ENCODE results near the gene RPRD1B. TPM values are rescaled to one million over a fixed set of nuclear protein-coding genes. Genes with fewer than 3 reads are reported as not detected.
A peak's percentile ranks its signal among the peaks of the same experiment; 100 is the strongest.

Gene RPRD1B
- total and polyA plus RNA-seq, 8 donors, result 25.7 to 50.9 (median 47.4) TPM

DNA sequence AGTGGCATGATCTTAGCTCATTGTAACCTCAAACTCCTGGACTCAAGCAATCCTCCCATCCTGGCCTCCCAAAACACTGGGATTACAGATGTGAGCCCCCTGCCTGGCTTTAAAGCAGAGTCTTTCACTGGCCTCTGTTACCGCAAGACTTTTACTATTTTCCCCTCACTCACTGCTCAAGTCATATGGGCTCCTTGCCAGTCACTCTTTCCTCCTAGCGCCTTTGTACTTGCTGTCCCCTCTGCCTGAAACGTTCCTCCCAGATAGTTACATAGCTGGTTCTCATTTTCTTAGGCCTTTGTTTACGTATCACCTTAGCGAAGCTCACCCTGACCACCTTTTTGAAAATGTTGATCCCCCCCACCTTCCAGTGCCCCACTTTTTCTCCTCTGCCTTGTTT lies 29.3 kb downstream of the RPRD1B start:
- intact Hi-C loops (cut with DNase I), result no loop called here
- H3K36me3 ChIP-seq, result peaks cover 0 to 96% of the 10 kb centered on the region in 2 donors
- H3K27me3 ChIP-seq, result no peaks in the 10 kb centered on the region
- no peak overlapping the region for H3K4me3 ChIP-seq
- peaks cover 0 to 6% of the 10 kb centered on the region in 2 donors for H3K4me1 ChIP-seq
- DNase-seq, result peak in 1 of 4 donors; percentile 37
- no peak for ATAC-seq
- no peaks in the 10 kb centered on the region for H3K9me3 ChIP-seq
- H3K27ac ChIP-seq, result no peak overlapping the region
- TF ChIP-seq, protein P1, sequence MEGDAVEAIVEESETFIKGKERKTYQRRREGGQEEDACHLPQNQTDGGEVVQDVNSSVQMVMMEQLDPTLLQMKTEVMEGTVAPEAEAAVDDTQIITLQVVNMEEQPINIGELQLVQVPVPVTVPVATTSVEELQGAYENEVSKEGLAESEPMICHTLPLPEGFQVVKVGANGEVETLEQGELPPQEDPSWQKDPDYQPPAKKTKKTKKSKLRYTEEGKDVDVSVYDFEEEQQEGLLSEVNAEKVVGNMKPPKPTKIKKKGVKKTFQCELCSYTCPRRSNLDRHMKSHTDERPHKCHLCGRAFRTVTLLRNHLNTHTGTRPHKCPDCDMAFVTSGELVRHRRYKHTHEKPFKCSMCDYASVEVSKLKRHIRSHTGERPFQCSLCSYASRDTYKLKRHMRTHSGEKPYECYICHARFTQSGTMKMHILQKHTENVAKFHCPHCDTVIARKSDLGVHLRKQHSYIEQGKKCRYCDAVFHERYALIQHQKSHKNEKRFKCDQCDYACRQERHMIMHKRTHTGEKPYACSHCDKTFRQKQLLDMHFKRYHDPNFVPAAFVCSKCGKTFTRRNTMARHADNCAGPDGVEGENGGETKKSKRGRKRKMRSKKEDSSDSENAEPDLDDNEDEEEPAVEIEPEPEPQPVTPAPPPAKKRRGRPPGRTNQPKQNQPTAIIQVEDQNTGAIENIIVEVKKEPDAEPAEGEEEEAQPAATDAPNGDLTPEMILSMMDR (IDR thresholded peaks at IDR 0.05), result no peak

DNA sequence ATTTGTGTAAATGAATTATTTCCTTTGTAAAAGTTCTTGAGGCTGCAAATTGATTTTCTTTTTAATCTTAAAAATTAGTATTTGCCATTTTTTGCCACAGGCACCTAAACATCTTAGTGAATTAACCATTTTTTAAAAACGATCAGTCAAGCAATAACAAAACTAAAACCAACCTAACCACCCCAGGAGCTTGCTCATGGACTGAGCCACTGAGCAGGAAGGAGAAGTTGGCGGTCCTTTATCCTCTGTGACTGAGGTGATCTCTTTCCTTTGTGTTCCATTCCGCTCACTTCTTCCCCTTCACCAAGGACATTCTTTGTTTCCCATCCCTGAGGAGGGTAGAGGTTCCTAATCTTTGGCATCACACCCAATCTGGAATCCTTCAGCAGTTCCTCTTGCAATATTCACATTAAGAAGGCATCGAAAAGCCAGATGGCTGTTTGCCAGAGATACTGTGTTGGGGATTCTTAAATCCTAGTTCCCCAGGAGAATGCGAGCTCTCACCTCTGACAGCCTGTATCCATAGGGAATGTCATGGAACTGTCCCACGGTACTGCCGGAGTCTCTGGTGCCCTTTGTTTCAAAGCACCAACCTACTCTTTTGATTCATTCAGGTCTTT lies 30.5 kb downstream of the RPRD1B start:
- H3K4me3 ChIP-seq, result no peak overlapping the region
- intact Hi-C loops (cut with DNase I), result no loop called here
- peaks cover 0 to 6% of the 10 kb centered on the region in 2 donors for H3K4me1 ChIP-seq
- H3K36me3 ChIP-seq, result peaks cover 0 to 96% of the 10 kb centered on the region in 2 donors
- H3K9me3 ChIP-seq, result no peaks in the 10 kb centered on the region
- ATAC-seq, result no peak
- H3K27me3 ChIP-seq, result no peaks in the 10 kb centered on the region
- DNase-seq, result peak in 1 of 4 donors; percentile 29
- TF ChIP-seq, protein P1 (IDR thresholded peaks at IDR 0.05), result no peak
- no peak overlapping the region for H3K27ac ChIP-seq

DNA sequence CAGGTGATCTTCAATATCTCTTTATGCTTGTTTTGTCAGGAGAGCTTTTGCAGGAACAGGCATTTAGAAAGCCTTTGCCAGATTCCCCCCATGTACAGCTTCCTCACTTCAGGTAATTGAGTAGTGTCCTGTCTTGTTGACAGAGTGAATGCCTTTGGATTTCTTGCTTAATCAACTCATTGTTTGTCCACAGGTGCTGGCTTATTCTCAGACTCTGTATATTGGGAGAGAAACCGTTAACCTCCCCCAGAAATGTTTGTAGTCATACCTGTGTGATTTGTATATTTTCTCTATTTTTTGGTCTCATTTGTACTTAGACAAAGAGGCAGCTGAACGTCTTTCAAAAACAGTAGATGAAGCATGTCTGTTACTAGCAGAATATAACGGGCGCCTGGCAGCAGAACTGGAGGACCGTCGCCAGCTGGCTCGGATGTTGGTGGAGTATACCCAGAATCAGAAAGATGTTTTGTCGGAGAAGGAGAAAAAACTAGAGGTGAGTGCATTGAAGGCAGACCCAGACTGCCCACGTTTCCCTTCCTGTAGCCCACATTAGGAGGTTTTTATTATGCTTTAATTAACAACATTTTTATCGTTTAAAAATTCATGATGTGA lies 32.3 kb downstream of the RPRD1B start:
- intact Hi-C loops (cut with DNase I), result no loop called here
- ATAC-seq, result no peak
- Histone ChIP-seq H3K9me3 (no peaks in the 10 kb centered on the region), H3K27ac (no peak overlapping the region), H3K4me3 (no peak overlapping the region), H3K27me3 (no peaks in the 10 kb centered on the region), H3K36me3 (peaks cover 0 to 96% of the 10 kb centered on the region in 2 donors), H3K4me1 (no peaks in the 10 kb centered on the region)
- peak in 1 of 4 donors; percentile 33 for DNase-seq
- TF ChIP-seq, protein P1 (IDR thresholded peaks at IDR 0.05), result no peak

DNA sequence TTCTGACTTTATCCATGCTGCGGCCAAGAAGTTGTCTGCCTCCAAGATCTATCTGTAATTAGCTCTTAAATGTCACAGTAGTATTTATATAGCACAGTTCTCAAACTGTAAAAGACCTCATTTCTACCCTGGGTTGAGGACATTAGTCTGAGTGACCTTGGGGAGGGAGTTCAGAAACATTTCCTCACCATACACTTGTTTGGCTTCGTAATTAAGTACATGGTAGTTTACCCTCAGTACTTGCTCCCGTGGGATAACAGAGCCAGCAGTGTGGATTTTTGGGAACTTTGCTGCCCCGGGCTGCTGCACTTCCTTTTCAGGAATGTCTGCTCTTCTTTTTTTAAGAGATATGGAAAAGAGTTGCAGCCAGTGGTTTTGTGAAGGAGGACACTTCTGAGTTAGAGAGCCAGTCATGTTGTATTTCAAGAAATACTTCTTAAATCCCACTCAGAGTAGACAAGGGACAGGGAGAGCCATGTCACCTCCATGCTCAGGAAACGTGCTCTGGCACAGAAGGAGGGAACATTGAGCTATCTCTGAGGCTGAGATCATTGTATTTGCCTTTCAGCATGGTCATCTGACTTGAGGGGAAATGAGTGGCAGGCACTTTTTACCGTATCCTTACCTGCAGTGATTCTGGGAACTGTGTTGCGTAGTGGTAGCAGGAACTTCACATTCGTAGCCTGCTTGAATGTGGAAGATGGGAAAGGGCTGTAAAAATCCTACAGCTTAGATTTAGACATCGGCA lies 33.6 kb downstream of the RPRD1B start:
- Histone ChIP-seq H3K27me3 (no peaks in the 10 kb centered on the region), H3K27ac (no peak overlapping the region), H3K36me3 (peaks cover 0 to 96% of the 10 kb centered on the region in 2 donors), H3K9me3 (no peaks in the 10 kb centered on the region), H3K4me1 (no peaks in the 10 kb centered on the region), H3K4me3 (no peak overlapping the region)
- DNase-seq, result no peak
- intact Hi-C loops (cut with DNase I), result no loop called here
- ATAC-seq, result peak; percentile 80
- TF ChIP-seq, protein P1 (IDR thresholded peaks at IDR 0.05), result no peak

Measured in left lung (tissue), 10 donors.